ENCODE measurements around the gene BMPER.

The BMPER gene

DNA sequence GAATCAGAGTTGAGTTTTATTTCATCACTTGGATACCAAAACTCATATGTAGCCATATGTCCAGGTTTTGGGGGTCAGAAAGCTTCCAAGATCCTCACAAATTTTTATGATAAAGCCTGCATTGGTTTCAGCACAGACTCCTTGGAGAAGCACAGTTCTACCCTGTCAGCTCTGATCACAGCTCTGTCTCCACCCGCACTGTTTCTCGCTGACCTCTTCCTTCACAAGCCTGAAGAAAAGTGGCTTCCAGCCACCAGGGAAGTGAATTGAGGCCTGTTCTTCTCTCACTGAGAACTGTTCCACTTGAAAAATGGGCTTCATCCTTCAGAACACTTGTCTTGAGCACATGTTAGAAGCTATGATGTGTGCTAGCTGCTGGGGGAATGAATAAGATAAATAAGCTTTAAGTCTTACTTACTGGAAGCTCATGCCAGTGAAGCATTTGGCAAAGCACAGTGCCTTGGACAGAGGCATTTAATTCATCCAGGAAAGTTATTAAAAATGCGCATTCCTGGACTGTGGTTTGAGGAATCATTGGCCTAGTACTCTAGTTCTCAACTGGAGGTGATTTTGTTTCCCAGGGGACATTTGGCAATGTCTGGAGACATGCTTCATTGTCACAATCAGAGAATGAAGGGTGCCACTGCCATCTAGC, 133.6 kb downstream of the BMPER start:
- TF ChIP-seq, protein P1, sequence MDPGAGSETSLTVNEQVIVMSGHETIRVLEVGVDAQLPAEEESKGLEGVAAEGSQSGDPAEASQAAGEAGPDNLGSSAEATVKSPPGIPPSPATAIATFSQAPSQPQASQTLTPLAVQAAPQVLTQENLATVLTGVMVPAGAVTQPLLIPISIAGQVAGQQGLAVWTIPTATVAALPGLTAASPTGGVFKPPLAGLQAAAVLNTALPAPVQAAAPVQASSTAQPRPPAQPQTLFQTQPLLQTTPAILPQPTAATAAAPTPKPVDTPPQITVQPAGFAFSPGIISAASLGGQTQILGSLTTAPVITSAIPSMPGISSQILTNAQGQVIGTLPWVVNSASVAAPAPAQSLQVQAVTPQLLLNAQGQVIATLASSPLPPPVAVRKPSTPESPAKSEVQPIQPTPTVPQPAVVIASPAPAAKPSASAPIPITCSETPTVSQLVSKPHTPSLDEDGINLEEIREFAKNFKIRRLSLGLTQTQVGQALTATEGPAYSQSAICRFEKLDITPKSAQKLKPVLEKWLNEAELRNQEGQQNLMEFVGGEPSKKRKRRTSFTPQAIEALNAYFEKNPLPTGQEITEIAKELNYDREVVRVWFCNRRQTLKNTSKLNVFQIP (CRISPR knock-in tag; IDR thresholded peaks at IDR 0.05; ENCODE audit: borderline replicate concordance, low read depth) = no peak
- TF ChIP-seq, protein P2, sequence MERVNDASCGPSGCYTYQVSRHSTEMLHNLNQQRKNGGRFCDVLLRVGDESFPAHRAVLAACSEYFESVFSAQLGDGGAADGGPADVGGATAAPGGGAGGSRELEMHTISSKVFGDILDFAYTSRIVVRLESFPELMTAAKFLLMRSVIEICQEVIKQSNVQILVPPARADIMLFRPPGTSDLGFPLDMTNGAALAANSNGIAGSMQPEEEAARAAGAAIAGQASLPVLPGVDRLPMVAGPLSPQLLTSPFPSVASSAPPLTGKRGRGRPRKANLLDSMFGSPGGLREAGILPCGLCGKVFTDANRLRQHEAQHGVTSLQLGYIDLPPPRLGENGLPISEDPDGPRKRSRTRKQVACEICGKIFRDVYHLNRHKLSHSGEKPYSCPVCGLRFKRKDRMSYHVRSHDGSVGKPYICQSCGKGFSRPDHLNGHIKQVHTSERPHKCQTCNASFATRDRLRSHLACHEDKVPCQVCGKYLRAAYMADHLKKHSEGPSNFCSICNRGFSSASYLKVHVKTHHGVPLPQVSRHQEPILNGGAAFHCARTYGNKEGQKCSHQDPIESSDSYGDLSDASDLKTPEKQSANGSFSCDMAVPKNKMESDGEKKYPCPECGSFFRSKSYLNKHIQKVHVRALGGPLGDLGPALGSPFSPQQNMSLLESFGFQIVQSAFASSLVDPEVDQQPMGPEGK (CRISPR knock-in tag; IDR thresholded peaks at IDR 0.05; ENCODE audit: borderline replicate concordance) = no peak
- TF ChIP-seq ESRRG (CRISPR knock-in tag; IDR thresholded peaks at IDR 0.05) (no peak), PPARA (CRISPR knock-in tag; IDR thresholded peaks at IDR 0.05; ENCODE audit: borderline replicate concordance) (no peak), ZC3H10 (CRISPR knock-in tag; IDR thresholded peaks at IDR 0.05) (no peak), ISL1 (CRISPR knock-in tag; IDR thresholded peaks at IDR 0.05) (peak; percentile 74), RARB (CRISPR knock-in tag; IDR thresholded peaks at IDR 0.05) (no peak), CSDC2 (CRISPR knock-in tag; IDR thresholded peaks at IDR 0.05) (no peak), GLIS3 (CRISPR knock-in tag; IDR thresholded peaks at IDR 0.05) (no peak)
- ATAC-seq = peak; percentile 59

DNA sequence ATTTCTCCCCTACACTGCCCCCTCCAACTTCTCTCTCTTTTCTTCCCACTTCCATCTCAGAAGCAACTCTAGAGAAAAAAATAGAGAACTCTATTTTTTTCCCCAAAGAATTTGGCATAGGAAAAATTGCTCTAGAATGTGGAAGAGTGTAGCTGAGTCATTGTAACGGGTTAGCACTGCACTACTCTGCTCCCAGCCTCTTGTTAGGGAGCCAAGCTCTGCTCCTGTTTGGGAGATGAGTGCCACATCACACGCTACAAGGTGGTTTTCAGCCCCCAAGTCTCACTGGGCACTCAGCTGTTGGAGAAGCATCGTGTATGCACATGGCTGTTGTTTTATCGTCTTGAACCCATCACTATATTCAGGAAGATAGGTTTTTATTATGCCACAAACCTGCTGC, 136.4 kb downstream of the BMPER start:
- peak; percentile 67 for ATAC-seq
- TF ChIP-seq ZNF8 (CRISPR knock-in tag; IDR thresholded peaks at IDR 0.05) (no peak), ISL1 (CRISPR knock-in tag; IDR thresholded peaks at IDR 0.05) (no peak), RARB (CRISPR knock-in tag; IDR thresholded peaks at IDR 0.05) (no peak)
- TF ChIP-seq, protein P1 (CRISPR knock-in tag; IDR thresholded peaks at IDR 0.05; ENCODE audit: borderline replicate concordance, low read depth) = no peak

DNA sequence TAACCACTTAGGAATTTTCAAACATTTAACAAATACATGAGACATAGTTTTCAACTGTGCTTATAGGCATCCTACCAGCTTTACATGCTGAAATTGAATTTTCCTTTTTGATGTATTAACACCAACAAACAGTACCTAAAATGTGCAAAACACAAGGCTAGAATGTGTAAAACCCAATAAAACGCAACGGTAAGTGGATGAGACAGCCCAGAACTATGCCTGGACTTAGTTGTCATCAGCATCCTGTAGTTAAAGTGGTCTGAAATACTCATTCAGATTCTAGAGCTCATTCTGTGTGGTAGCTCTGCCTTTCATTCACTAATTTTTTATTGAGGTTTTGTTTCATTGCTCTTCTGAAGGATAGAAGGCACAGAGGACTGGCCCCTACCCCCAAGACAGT, 137.1 kb downstream of the BMPER start:
- ATAC-seq = peak; percentile 72
- no peak for TF ChIP-seq ZFP30 (CRISPR knock-in tag; IDR thresholded peaks at IDR 0.05)
- TF ChIP-seq SNAI2 (CRISPR knock-in tag; IDR thresholded peaks at IDR 0.05) = no peak
- TF ChIP-seq, protein P2 (CRISPR knock-in tag; IDR thresholded peaks at IDR 0.05; ENCODE audit: borderline replicate concordance) = no peak
- TF ChIP-seq, protein P1 (CRISPR knock-in tag; IDR thresholded peaks at IDR 0.05; ENCODE audit: borderline replicate concordance, low read depth) = no peak
- no peak for TF ChIP-seq OSR1 (CRISPR knock-in tag; IDR thresholded peaks at IDR 0.05)
- TF ChIP-seq, protein P3, sequence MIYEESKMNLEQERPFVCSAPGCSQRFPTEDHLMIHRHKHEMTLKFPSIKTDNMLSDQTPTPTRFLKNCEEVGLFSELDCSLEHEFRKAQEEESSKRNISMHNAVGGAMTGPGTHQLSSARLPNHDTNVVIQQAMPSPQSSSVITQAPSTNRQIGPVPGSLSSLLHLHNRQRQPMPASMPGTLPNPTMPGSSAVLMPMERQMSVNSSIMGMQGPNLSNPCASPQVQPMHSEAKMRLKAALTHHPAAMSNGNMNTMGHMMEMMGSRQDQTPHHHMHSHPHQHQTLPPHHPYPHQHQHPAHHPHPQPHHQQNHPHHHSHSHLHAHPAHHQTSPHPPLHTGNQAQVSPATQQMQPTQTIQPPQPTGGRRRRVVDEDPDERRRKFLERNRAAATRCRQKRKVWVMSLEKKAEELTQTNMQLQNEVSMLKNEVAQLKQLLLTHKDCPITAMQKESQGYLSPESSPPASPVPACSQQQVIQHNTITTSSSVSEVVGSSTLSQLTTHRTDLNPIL (CRISPR knock-in tag; IDR thresholded peaks at IDR 0.05; ENCODE audit: low read depth) = no peak
- no peak for TF ChIP-seq PPARA (CRISPR knock-in tag; IDR thresholded peaks at IDR 0.05; ENCODE audit: borderline replicate concordance)
- TF ChIP-seq ZNF70 (CRISPR knock-in tag; IDR thresholded peaks at IDR 0.05) = no peak
- TF ChIP-seq BACH2 (CRISPR knock-in tag; IDR thresholded peaks at IDR 0.05; ENCODE audit: borderline replicate concordance) = no peak
- no peak for TF ChIP-seq ZNF565 (CRISPR knock-in tag; conservative IDR thresholded peaks at IDR 0.05; ENCODE audit: low read depth)

Measured in SK-N-SH treated with all-trans-retinoic acid at 6 μM for 48 hours (cell line).